Cardiac muscle cell (in vitro differentiated cells and primary cell): ENCODE results near the gene TMEM151B. TPM values are rescaled to one million over a fixed set of nuclear protein-coding genes. Genes with fewer than 3 reads are reported as not detected.

ENCODE experiments used
- DNase-seq, 2 donors: peaks; one replicate each; pipeline versions ENCODE4 v3.0.0 to v3.0.0-alpha.2; 2010 to 2017; ENCODE audit warnings: low read depth in 1 of 2, low spot score in 1 of 2
- H3K27ac ChIP-seq: fragments of 200-600 bp; sonication (generic); 2 replicates; pipeline ENCODE4 v1.5.1; 2016
- H3K27me3 ChIP-seq: fragments of 200-600 bp; sonication (generic); 2 replicates; pipeline ENCODE4 v1.6.0; 2016; ENCODE audit warnings: control low read depth
- H3K36me3 ChIP-seq: fragments of 200-600 bp; sonication (generic); 2 replicates; pipeline ENCODE4 v1.5.1; 2016; ENCODE audit warnings: control low read depth
- H3K4me1 ChIP-seq: fragments of 200-600 bp; sonication (generic); 2 replicates; pipeline ENCODE4 v1.8.1; 2017; ENCODE audit warnings: low read depth, mild to moderate bottlenecking, mixed run types
- H3K4me3 ChIP-seq: fragments of 200-600 bp; sonication (generic); 2 replicates; pipeline ENCODE4 v1.5.1; 2016; ENCODE audit warnings: mild to moderate bottlenecking
- H3K9me3 ChIP-seq: fragments of 200-600 bp; sonication (generic); 2 replicates; pipeline ENCODE4 v1.5.1; 2017; ENCODE audit warnings: low read depth, mild to moderate bottlenecking, control low read depth
- polyA plus RNA-seq: library from polyadenylated mRNA; unstranded; fragments of >200 nt; fragmentation: Nextera tagmentation; extraction: Ambion mirVana; gene quantifications from 2 replicates; pipeline ENCODE4 v1.2.1, GENCODE V29; 2016
- total RNA-seq: library from RNA; depleted of rRNA; stranded (reverse); fragments of >200 nt; gene quantifications from 2 replicates; pipeline ENCODE4 v1.2.3, GENCODE V29; 2016
- TF ChIP-seq, protein P1 (sequence below): IDR thresholded peaks from 2 replicates; pipeline ENCODE4 v1.5.1; 2012; ENCODE audit warnings: low read depth, mild to moderate bottlenecking, low read length

The TMEM151B gene
- total and polyA plus RNA-seq, 2 experiments from 2014 or later = 0.21 to 0.29 TPM

DNA sequence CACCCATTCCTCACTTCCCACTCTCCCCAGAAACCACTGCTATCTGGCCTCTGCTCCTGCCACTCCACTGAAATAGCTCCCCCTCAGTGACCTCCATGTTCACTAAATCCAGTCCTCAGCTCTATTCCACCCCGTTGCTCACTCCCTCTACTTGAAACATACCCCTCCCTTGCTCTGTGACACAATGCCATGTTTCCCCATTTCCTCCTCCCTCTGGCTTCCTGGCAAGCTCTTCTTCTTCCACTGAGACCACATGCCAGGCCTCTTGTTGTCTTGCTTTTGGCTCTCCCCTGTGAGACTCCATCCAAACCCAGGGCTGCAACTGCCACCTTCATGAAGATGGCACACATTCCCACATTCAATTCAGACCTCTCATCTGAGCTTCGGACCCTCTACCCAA is 13.9 kb downstream of the TMEM151B start:
- Histone ChIP-seq H3K9me3 (no peaks in the 10 kb centered on the region), H3K27ac (no peak overlapping the region), H3K4me1 (no peaks in the 10 kb centered on the region), H3K4me3 (no peak overlapping the region), H3K27me3 (peaks cover 47% of the 10 kb centered on the region), H3K36me3 (no peaks in the 10 kb centered on the region)
- DNase-seq = no peak
- TF ChIP-seq, protein P1, sequence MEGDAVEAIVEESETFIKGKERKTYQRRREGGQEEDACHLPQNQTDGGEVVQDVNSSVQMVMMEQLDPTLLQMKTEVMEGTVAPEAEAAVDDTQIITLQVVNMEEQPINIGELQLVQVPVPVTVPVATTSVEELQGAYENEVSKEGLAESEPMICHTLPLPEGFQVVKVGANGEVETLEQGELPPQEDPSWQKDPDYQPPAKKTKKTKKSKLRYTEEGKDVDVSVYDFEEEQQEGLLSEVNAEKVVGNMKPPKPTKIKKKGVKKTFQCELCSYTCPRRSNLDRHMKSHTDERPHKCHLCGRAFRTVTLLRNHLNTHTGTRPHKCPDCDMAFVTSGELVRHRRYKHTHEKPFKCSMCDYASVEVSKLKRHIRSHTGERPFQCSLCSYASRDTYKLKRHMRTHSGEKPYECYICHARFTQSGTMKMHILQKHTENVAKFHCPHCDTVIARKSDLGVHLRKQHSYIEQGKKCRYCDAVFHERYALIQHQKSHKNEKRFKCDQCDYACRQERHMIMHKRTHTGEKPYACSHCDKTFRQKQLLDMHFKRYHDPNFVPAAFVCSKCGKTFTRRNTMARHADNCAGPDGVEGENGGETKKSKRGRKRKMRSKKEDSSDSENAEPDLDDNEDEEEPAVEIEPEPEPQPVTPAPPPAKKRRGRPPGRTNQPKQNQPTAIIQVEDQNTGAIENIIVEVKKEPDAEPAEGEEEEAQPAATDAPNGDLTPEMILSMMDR = no peak

DNA sequence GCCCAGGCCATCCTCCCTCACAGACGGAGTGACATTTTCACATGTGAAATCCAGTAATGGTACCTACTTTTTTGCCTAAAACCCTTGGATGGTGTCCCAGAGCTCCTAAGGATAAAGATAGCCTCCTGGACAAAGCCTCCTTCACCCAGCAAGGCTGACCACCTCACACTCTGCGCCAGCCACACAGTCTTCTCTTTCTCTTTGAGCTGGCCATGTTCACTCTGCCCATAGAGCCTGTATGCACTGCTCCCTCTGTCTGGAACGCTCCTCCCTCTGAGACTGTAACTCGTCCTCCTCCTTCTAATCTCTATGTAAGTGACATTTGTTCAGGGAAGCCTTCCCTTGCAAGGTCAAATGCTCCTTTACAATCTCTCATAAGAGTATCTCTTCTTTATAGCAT is 14.6 kb downstream of the TMEM151B start:
- Histone ChIP-seq H3K36me3 (no peaks in the 10 kb centered on the region), H3K27ac (no peak overlapping the region)

DNA sequence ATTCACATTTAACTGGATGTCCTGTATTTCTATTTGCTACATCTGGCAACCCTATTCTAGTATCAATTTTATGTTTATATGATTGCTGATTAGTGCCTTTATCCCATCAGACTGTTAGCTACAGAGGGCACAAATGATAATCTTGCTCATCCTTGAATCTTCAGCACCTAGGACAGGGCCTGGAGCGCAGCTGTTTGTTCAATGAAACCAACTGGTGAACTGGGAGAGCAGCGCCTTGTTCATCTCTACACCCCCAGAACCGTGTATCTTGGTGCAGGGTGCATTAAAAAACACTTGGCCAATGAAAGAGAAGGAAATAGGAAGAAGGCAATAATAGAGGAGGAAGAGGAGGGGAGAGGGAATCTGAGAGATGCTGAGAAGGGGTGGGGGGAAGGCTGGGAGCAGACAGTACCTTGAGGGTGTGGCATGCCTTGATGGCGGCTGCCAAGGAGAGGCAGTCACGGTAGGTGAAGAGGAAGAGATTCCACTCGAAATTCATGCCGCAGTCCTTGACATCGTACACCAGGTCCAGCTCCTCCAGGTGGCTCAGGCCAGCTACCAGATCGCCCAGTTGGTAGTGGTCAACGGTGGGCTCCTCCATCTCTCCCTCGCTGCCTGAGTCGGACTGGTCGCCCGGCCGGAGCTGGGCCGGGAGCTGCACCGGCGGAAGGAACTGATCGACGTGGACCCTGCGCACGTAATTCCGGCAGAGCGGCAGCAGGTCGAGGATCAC is 15.5 kb downstream of the TMEM151B start:
- H3K4me1 ChIP-seq = no peaks in the 10 kb centered on the region
- no peaks in the 10 kb centered on the region for H3K9me3 ChIP-seq
- H3K36me3 ChIP-seq = no peaks in the 10 kb centered on the region
- peak; percentile 46 to 65 for DNase-seq
- H3K27ac ChIP-seq = no peak overlapping the region
- no peak overlapping the region for H3K4me3 ChIP-seq
- peaks cover 52% of the 10 kb centered on the region for H3K27me3 ChIP-seq
- TF ChIP-seq, protein P1 = no peak

More for the DNA sequence above, 14.6 kb downstream of the TMEM151B start:
- TF ChIP-seq, protein P1 = no peak
- Histone ChIP-seq H3K27me3 (peaks cover 52% of the 10 kb centered on the region), H3K4me1 (no peaks in the 10 kb centered on the region), H3K9me3 (no peaks in the 10 kb centered on the region), H3K4me3 (no peak overlapping the region)
- no peak for DNase-seq

DNA sequence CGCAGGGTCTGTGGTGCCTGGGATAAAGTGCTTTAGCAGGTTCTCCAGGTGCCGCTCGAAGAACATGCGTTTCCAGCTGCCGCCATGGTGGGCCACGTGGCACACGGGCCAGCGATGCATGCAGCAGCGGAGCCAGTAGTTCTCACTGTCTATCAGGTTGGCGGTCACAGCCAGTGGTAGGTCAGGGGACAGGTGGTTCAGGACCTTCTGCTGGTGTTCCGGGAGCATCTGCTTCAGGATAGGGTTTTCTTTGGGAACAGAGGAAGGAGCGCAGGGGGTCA is 16.0 kb downstream of the TMEM151B start:
- Histone ChIP-seq H3K27me3 (peaks cover 52% of the 10 kb centered on the region), H3K27ac (no peak overlapping the region)

DNA sequence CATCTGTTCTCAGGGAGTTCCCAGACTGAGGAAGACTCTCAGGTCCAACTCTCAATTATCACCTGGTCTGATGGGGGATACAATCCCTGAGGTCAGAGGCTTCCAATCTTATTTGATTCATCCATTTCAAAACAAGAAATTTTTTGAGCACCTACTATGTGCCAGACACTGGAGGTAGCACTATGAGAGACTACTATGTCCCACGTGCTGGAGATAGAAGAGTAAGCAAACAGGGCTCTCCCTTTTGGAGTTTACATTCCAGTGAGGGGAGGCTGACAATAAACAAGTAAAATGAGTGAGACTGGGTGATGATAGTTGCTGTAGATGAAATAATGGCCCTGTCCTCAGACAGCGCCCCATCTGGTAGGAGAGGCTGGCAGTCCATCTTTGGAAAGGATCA is 16.5 kb downstream of the TMEM151B start:
- TF ChIP-seq, protein P1 = no peak
- H3K27ac ChIP-seq = no peak overlapping the region
- H3K4me1 ChIP-seq = no peaks in the 10 kb centered on the region
- no peak overlapping the region for H3K4me3 ChIP-seq
- peaks cover 52% of the 10 kb centered on the region for H3K27me3 ChIP-seq
- DNase-seq = no peak
- H3K36me3 ChIP-seq = no peaks in the 10 kb centered on the region
- no peaks in the 10 kb centered on the region for H3K9me3 ChIP-seq

More for the DNA sequence above, 16.0 kb downstream of the TMEM151B start:
- DNase-seq = no peak
- TF ChIP-seq, protein P1 = no peak
- Histone ChIP-seq H3K4me1 (no peaks in the 10 kb centered on the region), H3K36me3 (no peaks in the 10 kb centered on the region), H3K4me3 (no peak overlapping the region), H3K9me3 (no peaks in the 10 kb centered on the region)
